ENCODE data around the gene OPA3. TPM values are rescaled to one million over a fixed set of nuclear protein-coding genes. Genes with fewer than 3 reads are reported as not detected.
A peak's percentile ranks its signal among the peaks of the same experiment; 100 is the strongest.

The OPA3 gene
- total RNA-seq, 2 donors from 2014 or later: 12.9 to 15.4 TPM

- no peaks in the 10 kb centered on the region for H3K27me3 ChIP-seq (ENCODE audit: control insufficient read depth, insufficient read depth, low read length, poor library complexity, severe bottlenecking)
- 96% methylated on average over 4 to 5 of the region's 5 CpGs for WGBS, 2 experiments (ENCODE audit: insufficient coverage in 1 of 2, insufficient read length in 1 of 2)
- no peak overlapping the region for H3K4me3 Mint-ChIP-seq
- H3K36me3 ChIP-seq (ENCODE audit: control insufficient read depth, insufficient read depth, low read length): no peaks in the 10 kb centered on the region
- no peaks in the 10 kb centered on the region for H3K9me3 ChIP-seq (ENCODE audit: control insufficient read depth, low read length)
- no peak overlapping the region for H3K27ac ChIP-seq (ENCODE audit: low read depth, low read length)
- H3K36me3 Mint-ChIP-seq (ENCODE audit: low read depth): peaks cover 6% of the 10 kb centered on the region
- no peak overlapping the region for H3K4me3 ChIP-seq (ENCODE audit: low read length)
- no peak for DNase-seq
- no peaks in the 10 kb centered on the region for H3K4me1 ChIP-seq (ENCODE audit: control insufficient read depth, insufficient read depth, low read length)
- H3K9me3 Mint-ChIP-seq: no peaks in the 10 kb centered on the region
- H3K27me3 Mint-ChIP-seq (ENCODE audit: insufficient read depth): no peaks in the 10 kb centered on the region
- no peak for TF ChIP-seq CTCF (conservative IDR thresholded peaks at IDR 0.05)
- H3K4me1 Mint-ChIP-seq: peaks cover 6% of the 10 kb centered on the region
- H3K9ac ChIP-seq (ENCODE audit: extremely low read depth, low read length, poor library complexity, severe bottlenecking): no peak overlapping the region
- no peak overlapping the region for H3K27ac Mint-ChIP-seq
Observed at GRCh38 chr19:45560038-45560437, 24.6 kb downstream of the OPA3 start.

- WGBS, 2 experiments (ENCODE audit: insufficient coverage in 1 of 2, insufficient read length in 1 of 2): 48 to 51% methylated on average over 5 to 10 of the region's 10 CpGs
- H3K9ac ChIP-seq (ENCODE audit: extremely low read depth, low read length, poor library complexity, severe bottlenecking): no peak overlapping the region
- Mint-ChIP-seq H3K4me3 (no peak overlapping the region), H3K27ac (peak overlapping the region; percentile 7), H3K9me3 (no peaks in the 10 kb centered on the region), H3K4me1 (no peaks in the 10 kb centered on the region), H3K27me3 (ENCODE audit: insufficient read depth) (no peaks in the 10 kb centered on the region), H3K36me3 (ENCODE audit: low read depth) (peaks cover 6% of the 10 kb centered on the region)
- peak; percentile 88 for DNase-seq
- H3K36me3 ChIP-seq (ENCODE audit: control insufficient read depth, insufficient read depth, low read length): no peaks in the 10 kb centered on the region
- no peak overlapping the region for H3K4me3 ChIP-seq (ENCODE audit: low read length)
- H3K4me1 ChIP-seq (ENCODE audit: control insufficient read depth, insufficient read depth, low read length): no peaks in the 10 kb centered on the region
- no peaks in the 10 kb centered on the region for H3K27me3 ChIP-seq (ENCODE audit: control insufficient read depth, insufficient read depth, low read length, poor library complexity, severe bottlenecking)
- H3K27ac ChIP-seq (ENCODE audit: low read depth, low read length): no peak overlapping the region
- H3K9me3 ChIP-seq (ENCODE audit: control insufficient read depth, low read length): no peaks in the 10 kb centered on the region
- TF ChIP-seq CTCF (conservative IDR thresholded peaks at IDR 0.05): peak; percentile 84
Observed at GRCh38 chr19:45558399-45558878, 26.2 kb downstream of the OPA3 start.

GRCh38 chr19:45556835-45557234 lies 27.8 kb downstream of the OPA3 start:
- Mint-ChIP-seq H3K36me3 (ENCODE audit: low read depth) (peaks cover 10% of the 10 kb centered on the region), H3K4me1 (no peaks in the 10 kb centered on the region), H3K9me3 (no peaks in the 10 kb centered on the region), H3K4me3 (no peak overlapping the region), H3K27ac (no peak overlapping the region), H3K27me3 (ENCODE audit: insufficient read depth) (no peaks in the 10 kb centered on the region)
- H3K36me3 ChIP-seq (ENCODE audit: control insufficient read depth, insufficient read depth, low read length): no peaks in the 10 kb centered on the region
- 88 to 100% methylated on average over 3 to 5 of the region's 5 CpGs for WGBS, 2 experiments (ENCODE audit: insufficient coverage in 1 of 2, insufficient read length in 1 of 2)
- H3K27ac ChIP-seq (ENCODE audit: low read depth, low read length): no peak overlapping the region
- no peaks in the 10 kb centered on the region for H3K9me3 ChIP-seq (ENCODE audit: control insufficient read depth, low read length)
- H3K4me3 ChIP-seq (ENCODE audit: low read length): no peak overlapping the region
- no peak for DNase-seq
- no peak for TF ChIP-seq CTCF (conservative IDR thresholded peaks at IDR 0.05)
- no peaks in the 10 kb centered on the region for H3K4me1 ChIP-seq (ENCODE audit: control insufficient read depth, insufficient read depth, low read length)
- H3K9ac ChIP-seq (ENCODE audit: extremely low read depth, low read length, poor library complexity, severe bottlenecking): no peak overlapping the region
- no peaks in the 10 kb centered on the region for H3K27me3 ChIP-seq (ENCODE audit: control insufficient read depth, insufficient read depth, low read length, poor library complexity, severe bottlenecking)

Data from endodermal cell (in vitro differentiated cells).